Activated CD4-positive, alpha-beta T cell treated with anti-CD3 and anti-CD28 coated beads, Interleukin-2, amount 50 U/mL, for 16 hours (primary cell): ENCODE results near the gene PDXDC1.
"Not testable (repeated sequence)": the region's sequence is repeated elsewhere in the genome, so short reads cannot be mapped to it uniquely, and the experiment has no call there.

Experiments
- DNase-seq: peaks from one replicate; pipeline ENCODE4 v3.0.0-alpha.2; 2020

Gene PDXDC1

GRCh38 chr16:15168953-15169652, 194.3 kb downstream of the PDXDC1 start:
- not testable (repeated sequence) for DNase-seq

GRCh38 chr16:15179909-15180308, 205.1 kb downstream of the PDXDC1 start:
- DNase-seq: not testable (repeated sequence)

GRCh38 chr16:15180946-15181345, 206.1 kb downstream of the PDXDC1 start:
- DNase-seq: peak; percentile 19

GRCh38 chr16:15184000-15184399, 209.2 kb downstream of the PDXDC1 start:
- DNase-seq: not testable (repeated sequence)
